HepG2 (cell line): Measurements from ENCODE around the gene AHNAK. TPM values are rescaled to one million over a fixed set of nuclear protein-coding genes. Genes with fewer than 3 reads are reported as not detected.

Source experiments
- BORCS8-MEF2B ChIP-seq: sonication (generic); formaldehyde crosslinking; IDR thresholded peaks from 2 replicates; pipeline ENCODE4 v1.8.0; 2022; ENCODE audit warnings: mild to moderate bottlenecking, missing genetic modification reagents
- HDAC2 ChIP-seq: sonication (generic); formaldehyde crosslinking; IDR thresholded peaks from 2 replicates; pipeline ENCODE4 v1.4.0; 2020; ENCODE audit warnings: missing genetic modification reagents
- MYPOP ChIP-seq: sonication (generic); formaldehyde crosslinking; IDR thresholded peaks from 2 replicates; pipeline ENCODE4 v1.8.1; 2023; ENCODE audit warnings: mild to moderate bottlenecking, moderate library complexity, missing genetic modification reagents
- POLR2G ChIP-seq: fragments of 200-400 bp; formaldehyde crosslinking; IDR thresholded peaks from 2 replicates; pipeline ENCODE4 v1.6.1; 2018; ENCODE audit warnings: mild to moderate bottlenecking, low read depth, low read length, moderate library complexity
- REST ChIP-seq, 2 experiments: IDR thresholded peaks; 2 replicates each; pipeline ENCODE4 v1.6.1; 2011 to 2012; ENCODE audit warnings: low read length in 2 of 2, borderline replicate concordance in 1 of 2, low read depth in 1 of 2, mild to moderate bottlenecking in 1 of 2, moderate library complexity in 1 of 2
- SKI ChIP-seq: fragments of 450-650 bp; IDR thresholded peaks from one replicate; pipeline ENCODE4 v1.6.1; 2018; ENCODE audit warnings: mild to moderate bottlenecking; ENCODE audit not compliant: partially characterized antibody
- TCF12 ChIP-seq, 2 experiments: fragments of 450-650 bp in 1 of 2; sonication (generic) in 1 of 2; formaldehyde crosslinking in 1 of 2; IDR thresholded peaks; 2 replicates each; pipeline versions ENCODE4 v1.6.1 to v1.8.0; 2017 to 2022; ENCODE audit warnings: antibody characterized with exemption in 1 of 2, mild to moderate bottlenecking in 1 of 2, missing genetic modification reagents in 1 of 2, moderate library complexity in 1 of 2
- THAP11 ChIP-seq: IDR thresholded peaks from 2 replicates; pipeline ENCODE4 v1.6.1; 2016; ENCODE audit warnings: missing biosample characterization, missing genetic modification reagents
- ZNF407 ChIP-seq: sonication (generic); formaldehyde crosslinking; IDR thresholded peaks from one replicate; pipeline ENCODE4 v1.5.1; 2020; ENCODE audit warnings: mild to moderate bottlenecking, missing genetic modification reagents; ENCODE audit errors: not compliant biosample characterization
- polyA plus RNA-seq, 8 experiments: library from polyadenylated mRNA; depleted of rRNA in 3 of 8; stranded (reverse) in 7 of 8; unstranded in 1 of 8; fragments of >200 nt; fragmentation: Illumina TruSeq in 4 of 8; extraction: Trizol in 4 of 8; gene quantifications; 2 replicates each; pipeline versions ENCODE4 v1.2.1 to v1.2.3, GENCODE V29; 2011 to 2016; ENCODE audit warnings: low read depth in 4 of 8, missing spikeins in 1 of 8, mixed read lengths in 1 of 8; ENCODE audit not compliant: insufficient read depth in 1 of 8
- total RNA-seq, 5 experiments: library from RNA; depleted of rRNA; stranded (reverse); fragments of >200 nt; fragmentation: Illumina TruSeq; extraction: Trizol; gene quantifications; 2 replicates each; pipeline ENCODE4 v1.2.3, GENCODE V29; 2016; ENCODE audit warnings: low read depth in 1 of 5

The AHNAK gene
- total and polyA plus RNA-seq, 2 of the 13 experiments (the other 11 are each of a cell fraction or from before 2014, with no cell fraction given): 23.4 to 25.0 TPM

GRCh38 chr11:62591448-62592145 is 45.0 kb upstream of the AHNAK start, which contains the start of gene TUT1 (continued):
- TF ChIP-seq REST (IDR thresholded peaks at IDR 0.05; ENCODE audit: borderline replicate concordance in 1 of 2, low read depth in 1 of 2, low read length in 2 of 2) (peak in 1 of 2 experiments; percentile 84; a peak in 3 of 4 replicates), MYPOP (CRISPR knock-in tag) (peak; percentile 73), HDAC2 (peak; percentile 89), BORCS8-MEF2B (CRISPR knock-in tag) (peak; percentile 81), POLR2G (peak; percentile 95), THAP11 (CRISPR knock-in tag) (peak; percentile 97), TCF12 (IDR thresholded peaks at IDR 0.05) (no peak), TCF12 (CRISPR knock-in tag; IDR thresholded peaks at IDR 0.05) (no peak), ZNF407 (no peak), SKI (peak; percentile 82)
